GM23338 (cell line): ENCODE results near the gene ATXN2.

Experiments
- CREB1 ChIP-seq: fragments of 250-450 bp; sonication (Bioruptor Pico); IDR thresholded peaks from 2 replicates; pipeline ENCODE4 v1.5.0; 2020; ENCODE audit warnings: low read depth, mild to moderate bottlenecking, moderate library complexity
- EZH2 ChIP-seq: fragments of 200-600 bp; sonication (generic); IDR thresholded peaks from one replicate; pipeline ENCODE4 v1.8.0; 2017; ENCODE audit warnings: antibody characterized with exemption, mild to moderate bottlenecking, low read depth; ENCODE audit not compliant: unreplicated experiment
- EZH2phosphoT487 ChIP-seq: fragments of 200-600 bp; sonication (generic); IDR thresholded peaks from one replicate; pipeline ENCODE4 v1.8.1; 2018; ENCODE audit warnings: antibody characterized with exemption; ENCODE audit not compliant: unreplicated experiment
- POLR2AphosphoS5 ChIP-seq: IDR thresholded peaks from 2 replicates; pipeline ENCODE4 v1.6.1; 2016; ENCODE audit warnings: antibody characterized with exemption, low read depth
- REST ChIP-seq: IDR thresholded peaks from one replicate; pipeline ENCODE4 v1.6.1; 2018; ENCODE audit warnings: antibody characterized with exemption; ENCODE audit not compliant: unreplicated experiment
- ZNF114 ChIP-seq: fragments of 250-450 bp; sonication (Bioruptor Pico); IDR thresholded peaks from 2 replicates; pipeline ENCODE4 v1.5.0; 2020; ENCODE audit warnings: mild to moderate bottlenecking, moderate library complexity
- ZNF462 ChIP-seq: fragments of 250-450 bp; sonication (Bioruptor Pico); IDR thresholded peaks from 2 replicates; pipeline ENCODE4 v1.5.0; 2020; ENCODE audit warnings: mild to moderate bottlenecking, moderate library complexity
- TF ChIP-seq, protein P1 (sequence below), 2 experiments: fragments of 200-600 bp in 1 of 2; sonication (generic) in 1 of 2; conservative IDR thresholded peaks; 2 replicates each; pipeline versions ENCODE4 v1.5.1 to v1.6.1; 2016 to 2017; ENCODE audit warnings: antibody characterized with exemption in 2 of 2, low read depth in 2 of 2, mild to moderate bottlenecking in 2 of 2, moderate library complexity in 1 of 2

DNA sequence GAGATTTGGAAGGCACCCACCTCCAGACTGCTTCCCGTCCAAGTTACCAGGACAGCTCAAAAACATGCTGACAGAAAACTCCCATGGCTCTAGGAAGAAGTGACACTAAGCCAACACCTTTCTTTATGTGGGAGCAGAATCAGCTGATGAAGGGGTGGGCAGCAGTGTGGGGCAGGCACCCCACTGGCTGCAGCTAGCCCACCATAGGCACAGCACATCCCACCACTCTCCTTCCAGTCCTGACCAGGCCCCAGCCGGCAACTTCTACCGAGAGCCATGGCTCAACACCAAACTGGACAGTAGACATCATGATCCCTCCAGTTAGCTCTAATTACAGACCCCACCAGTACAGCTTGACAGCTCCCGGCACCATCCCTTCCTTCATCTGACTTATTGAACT lies 148.4 kb downstream of the ATXN2 start:
- TF ChIP-seq REST (no peak), POLR2AphosphoS5 (no peak), EZH2 (no peak), ZNF114 (CRISPR knock-in tag) (no peak), CREB1 (CRISPR knock-in tag) (no peak), EZH2phosphoT487 (no peak), ZNF462 (CRISPR knock-in tag) (no peak)
- TF ChIP-seq, protein P1, sequence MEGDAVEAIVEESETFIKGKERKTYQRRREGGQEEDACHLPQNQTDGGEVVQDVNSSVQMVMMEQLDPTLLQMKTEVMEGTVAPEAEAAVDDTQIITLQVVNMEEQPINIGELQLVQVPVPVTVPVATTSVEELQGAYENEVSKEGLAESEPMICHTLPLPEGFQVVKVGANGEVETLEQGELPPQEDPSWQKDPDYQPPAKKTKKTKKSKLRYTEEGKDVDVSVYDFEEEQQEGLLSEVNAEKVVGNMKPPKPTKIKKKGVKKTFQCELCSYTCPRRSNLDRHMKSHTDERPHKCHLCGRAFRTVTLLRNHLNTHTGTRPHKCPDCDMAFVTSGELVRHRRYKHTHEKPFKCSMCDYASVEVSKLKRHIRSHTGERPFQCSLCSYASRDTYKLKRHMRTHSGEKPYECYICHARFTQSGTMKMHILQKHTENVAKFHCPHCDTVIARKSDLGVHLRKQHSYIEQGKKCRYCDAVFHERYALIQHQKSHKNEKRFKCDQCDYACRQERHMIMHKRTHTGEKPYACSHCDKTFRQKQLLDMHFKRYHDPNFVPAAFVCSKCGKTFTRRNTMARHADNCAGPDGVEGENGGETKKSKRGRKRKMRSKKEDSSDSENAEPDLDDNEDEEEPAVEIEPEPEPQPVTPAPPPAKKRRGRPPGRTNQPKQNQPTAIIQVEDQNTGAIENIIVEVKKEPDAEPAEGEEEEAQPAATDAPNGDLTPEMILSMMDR (conservative IDR thresholded peaks at IDR 0.05; ENCODE audit: low read depth in 2 of 2) = no peak
